HT1080 (cell line): Measurements from ENCODE around the gene SHOC2. TPM values are rescaled to one million over a fixed set of nuclear protein-coding genes. Genes with fewer than 3 reads are reported as not detected.

ENCODE experiments used
- DNase-seq: peaks from one replicate; pipeline ENCODE4 v3.0.0-alpha.2; 2015; ENCODE audit warnings: low read depth
- polyA plus RNA-seq, 2 experiments: library from polyadenylated mRNA; depleted of rRNA; stranded (reverse); fragments of >200 nt; gene quantifications; 2 replicates each; pipeline ENCODE4 v1.2.3, GENCODE V29; 2015
- total RNA-seq: library from RNA; depleted of rRNA; stranded (reverse); fragments of >200 nt; shearing (Covaris generic); gene quantifications from 2 replicates; pipeline ENCODE4 v1.2.3, GENCODE V29; 2014; rRNA removed

Gene SHOC2
- total RNA-seq, result 17.2 and 24.7 TPM in 2 replicates
- polyA plus RNA-seq (2015; cell fraction: cytosol; rRNA removed), result 26.5 and 28.0 TPM in 2 replicates
- polyA plus RNA-seq (2015; cell fraction: nucleus; rRNA removed), result 16.5 and 19.8 TPM in 2 replicates

- no peak for DNase-seq
These were observed at the start of gene SHOC2 for GRCh38 chr10:110919349-110919931. Gene SHOC2 (plus strand): TSS chr10:110919604. CDS start chr10:110964359, 44,755 bp downstream.

DNA sequence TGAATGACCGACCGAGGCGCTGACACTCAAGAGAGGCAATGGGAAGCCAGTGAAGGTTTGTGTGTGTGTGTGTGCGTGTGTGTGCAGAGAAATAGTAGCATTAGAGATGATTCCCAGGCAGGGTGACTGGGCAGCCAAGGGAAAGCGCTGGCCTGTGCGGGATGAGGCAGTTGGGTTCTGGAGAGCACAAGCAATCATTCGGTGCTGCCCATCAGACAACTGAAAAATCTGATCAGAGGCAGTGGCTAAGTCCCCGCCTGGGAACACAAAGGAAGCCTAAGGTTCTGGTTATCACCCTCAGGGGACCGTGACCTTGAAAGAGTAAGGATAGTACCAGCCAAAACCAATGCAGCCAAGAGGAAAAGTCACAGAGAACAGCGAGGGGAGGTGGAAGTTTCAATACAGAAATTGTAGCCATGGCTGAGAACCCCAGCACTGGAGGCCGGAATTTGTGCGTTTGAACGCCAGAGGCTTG lies 48.5 kb upstream of the SHOC2 start:
- no peak for DNase-seq

DNA sequence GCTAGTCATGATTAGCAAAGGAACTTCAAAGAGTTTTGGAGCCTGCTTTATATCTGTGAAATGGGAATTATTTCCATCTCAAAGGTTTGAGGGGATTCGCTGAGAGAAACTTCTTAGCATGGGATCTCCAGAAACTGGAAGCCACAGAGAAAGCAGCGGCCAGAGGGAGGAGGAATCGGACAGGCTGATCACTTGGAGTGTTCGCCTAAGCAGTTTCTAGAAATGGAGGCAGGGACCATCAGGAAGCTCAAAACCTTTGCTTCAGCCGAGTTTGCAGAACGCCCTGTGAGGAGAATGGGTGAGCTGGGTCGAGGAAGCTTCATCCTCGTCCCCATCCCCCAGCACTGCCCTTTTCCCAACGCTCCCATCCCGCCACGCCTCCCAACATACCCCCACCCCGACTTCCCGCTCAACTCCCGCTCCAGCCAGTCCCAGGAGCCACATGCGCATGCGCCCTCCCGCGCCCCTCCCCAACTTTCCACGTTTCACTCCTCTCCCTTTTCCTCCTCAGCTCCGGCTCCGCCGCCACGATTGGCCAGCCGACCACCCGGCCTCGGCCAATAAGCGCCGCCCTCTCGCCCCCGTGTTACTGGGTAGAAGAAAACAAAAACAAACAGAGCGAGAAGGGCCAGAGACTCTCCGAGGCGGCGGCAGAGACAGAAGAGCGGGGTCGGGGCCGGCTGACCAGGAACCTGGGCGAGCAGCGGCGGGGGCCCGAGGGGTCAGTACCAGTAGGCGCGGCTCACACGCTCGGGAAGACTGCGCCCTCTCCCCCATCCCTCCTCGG lies 47.9 kb upstream of the SHOC2 start, which contains the start of gene PDCD4:
PDCD4 (plus strand) TSS at position 631 of the 787 bp plus-strand sequence. CDS start 4,100 bp downstream, outside the sequence.
- peak; percentile 99 for DNase-seq

DNA sequence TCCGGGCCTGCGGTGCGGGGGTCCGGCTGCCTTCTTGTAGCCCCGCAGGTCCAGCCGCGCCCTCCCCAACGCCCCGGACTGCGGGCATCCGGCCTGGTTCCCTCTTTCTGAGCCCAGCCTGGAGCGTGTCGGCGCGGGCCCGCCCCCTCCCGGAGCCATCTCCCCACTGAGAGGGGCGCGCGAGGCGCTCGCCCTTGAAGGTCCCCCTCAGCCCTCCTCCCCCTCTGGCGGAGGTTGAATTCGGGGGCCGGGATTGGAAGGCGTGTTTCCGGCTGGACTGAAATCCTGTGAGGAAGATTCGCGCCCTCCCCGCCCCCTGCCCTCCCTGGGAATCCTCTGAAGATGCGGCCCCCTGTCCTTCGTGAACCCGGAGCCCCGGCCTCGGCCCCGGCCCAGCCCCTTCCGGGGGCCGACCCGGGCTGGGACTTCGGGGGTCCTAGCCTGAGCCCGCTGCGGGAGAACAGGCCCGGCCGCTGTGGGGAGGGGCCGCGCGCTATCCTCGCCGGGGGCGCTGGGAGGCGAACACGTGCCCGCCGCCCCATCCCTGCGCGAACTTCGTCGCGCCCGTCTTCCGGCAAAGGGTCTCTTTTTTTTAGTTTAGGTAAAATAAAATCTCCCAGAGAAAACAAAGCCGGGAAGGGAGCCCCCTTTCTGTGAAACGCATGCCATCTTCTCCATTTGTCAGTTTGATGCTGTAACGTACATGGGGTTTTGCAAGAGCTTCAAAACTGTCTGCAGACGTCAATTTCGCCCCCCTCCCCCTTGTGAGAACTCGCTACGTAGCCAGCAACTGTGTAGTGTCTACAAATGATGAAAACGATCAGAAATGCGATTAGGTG lies 47.0 kb upstream of the SHOC2 start:
- DNase-seq, result peak; percentile 85

DNA sequence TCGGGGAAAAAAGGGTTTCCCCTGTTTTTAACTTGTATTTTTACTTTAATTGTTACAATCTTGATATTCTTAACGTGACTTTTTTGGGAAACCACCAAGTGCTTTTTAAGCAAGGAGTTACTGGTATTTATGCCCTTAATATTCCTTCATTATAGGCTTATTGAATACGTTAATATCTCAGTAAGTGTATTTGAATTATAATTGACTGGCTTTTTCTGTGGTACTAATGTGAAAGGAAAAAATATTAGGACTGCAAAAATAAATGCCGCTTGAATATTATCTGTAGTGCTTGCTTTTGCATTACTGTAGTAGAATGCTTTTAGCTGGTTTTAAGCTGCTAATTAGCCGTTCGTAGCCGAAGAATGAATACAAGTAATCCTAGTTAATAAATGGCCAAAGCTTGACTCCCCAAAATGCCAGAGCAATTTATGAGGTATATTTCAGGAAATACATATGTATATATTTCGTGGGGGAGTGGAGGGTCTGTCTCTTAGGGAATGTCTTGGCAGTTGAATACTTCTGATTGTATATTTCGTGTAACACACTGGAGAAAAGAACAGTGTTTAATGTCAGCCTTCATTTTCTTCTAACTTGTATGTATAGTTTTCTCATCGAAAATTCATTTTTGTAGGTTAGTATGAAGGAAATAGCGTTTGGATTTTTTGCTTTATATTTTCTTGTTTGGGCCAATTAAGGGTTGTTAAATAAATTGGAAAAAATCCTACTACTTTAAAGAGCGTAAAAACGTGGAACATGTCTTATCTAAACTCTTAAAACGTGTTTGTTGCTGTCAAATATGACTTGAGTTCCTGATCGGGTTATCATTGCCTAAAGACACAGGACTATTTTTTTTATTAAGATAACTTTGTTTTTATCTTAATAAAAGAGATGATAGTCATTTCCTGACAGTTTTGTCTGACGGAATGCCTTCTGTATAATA lies 46.1 kb upstream of the SHOC2 start:
- no peak for DNase-seq

- no peak for DNase-seq
These were observed 45.5 kb upstream of the SHOC2 start for GRCh38 chr10:110873951-110874350.

DNA sequence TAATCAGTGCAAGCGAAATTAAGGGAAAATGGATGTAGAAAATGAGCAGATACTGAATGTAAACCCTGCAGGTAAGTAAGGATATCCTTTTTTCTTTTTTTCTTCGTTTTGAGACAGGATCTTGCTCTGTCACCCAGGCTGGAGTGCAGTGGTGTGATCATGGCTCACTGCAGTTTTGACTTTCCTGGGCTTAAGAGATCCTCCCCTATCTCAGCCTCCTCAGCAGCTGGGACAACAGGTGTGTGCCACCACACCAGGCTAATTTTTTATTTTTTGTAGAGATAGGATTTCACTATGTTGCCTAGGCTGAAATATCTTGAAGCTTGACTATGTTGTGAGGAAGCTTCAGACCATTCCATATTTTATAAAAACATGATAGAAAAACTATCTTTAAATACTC lies 43.4 kb upstream of the SHOC2 start:
- DNase-seq, result no peak

DNA sequence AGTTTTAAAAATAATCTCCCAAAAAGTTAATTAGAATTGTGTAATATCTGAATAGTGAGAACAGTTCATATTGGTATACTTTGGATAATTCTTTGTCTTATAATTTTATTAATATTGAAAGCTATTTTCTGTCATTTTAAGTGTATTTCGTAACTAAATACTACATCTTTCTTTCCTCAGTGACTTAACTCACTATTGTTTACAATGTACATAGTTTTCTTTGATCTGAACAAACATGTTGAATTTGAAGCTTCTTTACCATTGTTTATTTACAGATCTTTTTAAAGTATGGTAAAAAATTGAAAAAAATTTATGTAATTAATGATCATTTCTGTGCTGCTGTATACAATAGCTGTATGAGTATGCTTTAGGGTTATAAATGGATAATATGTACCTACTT lies 42.6 kb upstream of the SHOC2 start:
- no peak for DNase-seq

- DNase-seq, result no peak
These were observed 39.4 kb upstream of the SHOC2 start for GRCh38 chr10:110880012-110880411.

DNA sequence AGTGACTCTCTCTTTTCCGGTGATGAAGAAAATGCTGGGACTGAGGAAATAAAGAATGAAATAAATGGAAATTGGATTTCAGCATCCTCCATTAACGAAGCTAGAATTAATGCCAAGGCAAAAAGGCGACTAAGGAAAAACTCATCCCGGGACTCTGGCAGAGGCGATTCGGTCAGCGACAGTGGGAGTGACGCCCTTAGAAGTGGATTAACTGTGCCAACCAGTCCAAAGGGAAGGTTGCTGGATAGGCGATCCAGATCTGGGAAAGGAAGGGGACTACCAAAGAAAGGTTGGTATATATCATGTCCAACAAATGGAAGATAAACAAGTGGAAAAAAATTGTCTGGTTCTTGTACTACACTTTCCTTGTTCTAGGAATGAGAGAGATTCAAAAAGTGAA lies 38.2 kb upstream of the SHOC2 start:
- DNase-seq, result no peak

GRCh38 chr10:110881905-110882304 lies 37.5 kb upstream of the SHOC2 start:
- DNase-seq, result no peak

DNA sequence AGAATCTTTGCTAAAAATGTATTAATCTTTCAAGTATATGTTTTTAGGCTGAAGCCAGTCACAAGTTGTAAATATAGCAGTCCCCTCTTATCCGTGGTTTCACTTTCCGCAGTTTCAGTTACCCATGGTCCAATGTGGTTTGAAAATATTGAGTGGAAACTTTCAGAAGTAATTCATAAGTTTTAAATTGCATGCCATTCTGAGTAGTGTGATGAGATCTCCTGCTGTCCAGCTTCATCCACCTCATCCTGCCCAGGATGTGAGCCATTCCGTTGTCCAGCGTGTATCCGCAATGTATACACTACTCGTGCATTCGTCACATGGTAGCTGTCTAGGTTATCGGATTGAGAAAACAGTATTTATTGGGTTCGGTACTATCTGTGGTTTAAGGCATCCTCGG lies 35.5 kb upstream of the SHOC2 start:
- peak; percentile 61 for DNase-seq

GRCh38 chr10:110885932-110886674 lies 33.3 kb upstream of the SHOC2 start:
- DNase-seq, result no peak

GRCh38 chr10:110887560-110887959 lies 31.8 kb upstream of the SHOC2 start:
- no peak for DNase-seq

DNA sequence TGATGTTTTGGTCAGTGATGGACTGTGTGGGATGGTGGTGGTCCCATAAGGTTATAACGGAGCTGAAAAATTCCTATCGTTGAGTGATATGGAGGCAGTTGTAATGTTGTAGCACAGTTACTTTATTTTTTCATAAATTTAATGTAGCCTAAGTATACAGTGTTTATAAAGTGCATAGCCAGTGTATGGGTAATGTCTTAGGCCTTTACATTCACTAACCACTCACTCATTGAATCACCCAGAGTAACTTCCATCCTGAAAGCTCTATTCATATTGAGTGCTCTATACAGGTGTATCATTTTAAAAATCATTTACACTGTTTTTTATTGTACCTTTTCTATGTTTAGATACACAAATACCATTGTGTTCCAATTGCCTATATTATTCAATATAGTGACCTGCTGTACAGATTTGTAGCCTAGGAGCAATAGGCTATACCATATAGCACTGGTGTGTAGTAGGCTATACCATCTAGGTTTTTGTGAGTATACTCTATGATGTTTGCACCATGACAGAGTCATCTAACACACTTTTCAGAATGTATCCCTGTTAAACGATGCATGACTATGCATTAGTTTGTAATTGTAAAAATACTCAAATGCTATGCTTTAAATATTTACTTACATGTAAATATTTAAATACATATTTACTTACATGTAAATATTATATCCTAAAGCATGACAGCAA lies 26.7 kb upstream of the SHOC2 start:
- no peak for DNase-seq

GRCh38 chr10:110893559-110894179 lies 25.7 kb upstream of the SHOC2 start:
- DNase-seq, result peak; percentile 60

DNA sequence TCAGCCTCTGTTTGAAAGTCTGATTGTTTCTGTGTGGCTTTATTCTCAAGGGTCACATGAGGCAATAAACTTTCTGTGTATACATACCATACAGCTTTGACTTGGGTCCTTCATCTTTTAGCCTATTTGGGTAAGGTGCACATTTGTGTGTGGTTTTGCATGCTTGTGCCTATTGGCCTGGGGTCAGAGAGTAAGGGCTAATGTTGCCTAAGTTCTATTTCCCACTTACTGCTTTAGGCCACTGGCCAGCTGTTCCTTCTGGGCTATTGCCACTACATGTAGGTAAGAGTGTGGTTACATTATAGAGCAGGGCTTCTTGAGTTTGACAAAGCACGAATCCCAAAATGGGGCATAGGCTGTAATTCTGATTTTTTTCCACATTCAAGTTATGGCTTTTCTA lies 22.2 kb upstream of the SHOC2 start:
- no peak for DNase-seq

DNA sequence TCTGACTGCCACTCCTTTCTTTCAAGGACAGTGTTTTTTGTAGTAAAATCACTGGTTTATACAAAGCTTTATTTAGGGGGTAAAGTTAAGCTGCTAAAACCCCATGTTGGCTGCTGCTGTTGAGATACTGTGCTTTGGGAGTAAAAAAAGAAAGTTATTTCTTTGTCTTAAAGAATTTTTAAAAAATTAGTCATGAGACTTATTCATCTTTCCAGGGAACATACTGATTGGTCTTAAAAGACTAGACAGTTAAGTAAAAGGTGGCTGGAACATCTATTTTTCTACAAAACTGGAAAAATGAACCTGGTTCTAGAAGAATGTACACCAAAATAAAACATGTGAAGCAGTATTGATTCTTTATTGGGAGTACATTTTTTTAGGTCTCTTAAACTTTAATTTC lies 21.0 kb upstream of the SHOC2 start:
- peak; percentile 22 for DNase-seq

DNA sequence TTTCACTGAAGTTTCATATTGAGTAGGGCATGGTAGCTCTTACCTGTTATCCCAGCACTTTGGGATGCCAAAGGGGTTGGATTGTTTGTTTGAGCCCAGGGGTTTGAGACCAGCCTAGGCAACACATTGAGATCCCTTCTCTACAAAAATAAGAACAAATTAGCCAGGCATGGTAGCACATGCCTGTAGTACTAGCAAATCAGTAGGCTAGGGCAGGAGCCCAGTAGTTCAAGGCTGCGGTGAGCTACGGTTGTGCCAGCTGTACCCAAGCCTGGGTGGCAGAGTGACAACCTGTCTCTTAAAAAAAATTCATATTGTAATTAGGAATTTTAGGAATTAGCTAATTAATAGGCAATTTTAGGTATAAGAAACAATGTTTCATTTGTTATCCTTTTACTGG lies 18.4 kb upstream of the SHOC2 start:
- no peak for DNase-seq
